Chondrocyte (in vitro differentiated cells): Measurements from ENCODE around the gene SRSF2. TPM values are rescaled to one million over a fixed set of nuclear protein-coding genes. Genes with fewer than 3 reads are reported as not detected.
A peak's percentile ranks its signal among the peaks of the same experiment; 100 is the strongest.
"Not testable (repeated sequence)": the region's sequence is repeated elsewhere in the genome, so short reads cannot be mapped to it uniquely, and the experiment has no call there.

ENCODE experiments used
- DNase-seq: peaks from one replicate; pipeline ENCODE4 v3.0.0; 2021; ENCODE audit warnings: mixed read lengths, low spot score
- H3K27ac Mint-ChIP-seq: one replicate; pipeline ENCODE4 v1.8.0; 2021; ENCODE audit warnings: mild to moderate bottlenecking, moderate library complexity, mixed read lengths; ENCODE audit not compliant: unreplicated experiment
- H3K27me3 Mint-ChIP-seq: 2 replicates; pipeline ENCODE4 v1.8.0; 2021; ENCODE audit warnings: low read depth, mixed read lengths
- H3K36me3 Mint-ChIP-seq: 2 replicates; pipeline ENCODE4 v1.8.0; 2021; ENCODE audit warnings: low read depth, mixed read lengths
- H3K4me1 Mint-ChIP-seq: 2 replicates; pipeline ENCODE4 v1.8.0; 2021; ENCODE audit warnings: low read depth, mild to moderate bottlenecking, mixed read lengths
- H3K4me3 Mint-ChIP-seq: one replicate; pipeline ENCODE4 v1.8.0; 2021; ENCODE audit warnings: mild to moderate bottlenecking, moderate library complexity, mixed read lengths; ENCODE audit not compliant: unreplicated experiment
- H3K9me3 Mint-ChIP-seq: 2 replicates; pipeline ENCODE4 v1.8.0; 2021; ENCODE audit warnings: low read depth, mixed read lengths
- total RNA-seq: library from RNA; stranded (reverse); gene quantifications from 3 replicates; pipeline ENCODE4 v1.2.1, GENCODE V29; 2021
- TF ChIP-seq, protein P1 (sequence below): fragments of 200-600 bp; sonication (generic); IDR thresholded peaks from 2 replicates; pipeline ENCODE4 v1.5.0; 2021; ENCODE audit warnings: antibody characterized with exemption, mild to moderate bottlenecking, moderate library complexity

The SRSF2 gene
- total RNA-seq, 1 donor from 2014 or later: 94.4 TPM

DNA sequence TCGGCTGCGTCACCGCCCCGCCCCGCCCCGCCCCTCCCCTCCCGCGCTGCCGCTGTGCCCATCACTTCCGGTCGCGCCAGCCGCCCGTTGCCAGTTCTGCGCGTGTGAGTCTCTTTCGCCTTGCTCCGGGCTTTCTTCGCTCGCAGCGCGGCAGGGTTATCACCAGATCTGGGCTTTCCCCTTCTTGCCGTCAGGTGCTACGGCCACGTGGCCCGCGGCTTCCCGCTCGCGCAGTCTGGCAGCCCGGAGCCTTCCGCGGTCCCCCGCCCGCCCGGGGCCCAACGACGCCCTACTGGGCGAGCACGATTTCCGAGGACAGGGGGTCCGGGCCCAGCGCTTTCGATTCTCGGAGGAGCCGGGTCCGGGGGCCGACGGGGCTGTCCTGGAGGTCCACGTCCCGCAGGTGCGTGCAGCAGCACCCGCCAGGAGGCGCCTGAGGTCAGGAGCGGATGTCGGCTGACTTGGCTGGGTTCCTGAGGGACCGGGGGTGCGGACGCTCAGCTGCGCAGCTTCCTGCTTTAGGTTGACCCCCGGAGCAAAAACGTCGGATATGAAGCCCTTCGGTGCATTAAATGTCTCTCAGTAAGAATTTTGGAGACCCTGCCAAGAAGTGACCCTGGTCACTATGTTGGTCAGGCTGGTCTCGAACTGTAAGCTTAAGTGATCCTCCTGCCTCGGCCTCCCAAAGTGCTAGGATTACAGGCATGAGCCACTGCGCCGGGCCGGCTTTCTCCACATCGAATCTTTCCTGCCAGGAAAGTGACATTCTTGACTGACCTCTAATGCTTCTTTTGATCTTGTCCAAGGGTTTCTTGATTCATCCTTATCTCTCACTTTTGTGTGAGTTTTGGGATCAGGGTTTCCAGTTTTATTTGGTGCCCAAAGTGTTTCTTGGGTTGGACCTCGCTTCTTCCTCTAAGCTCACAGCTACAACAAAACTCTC is 10.1 kb downstream of the SRSF2 start, which contains the start of gene METTL23:
Gene METTL23 (plus strand): TSS at position 64 of the 943 bp plus-strand sequence. CDS start 2,872 bp downstream, outside the sequence.
- H3K27me3 Mint-ChIP-seq: no peaks in the 10 kb centered on the region
- TF ChIP-seq, protein P1, sequence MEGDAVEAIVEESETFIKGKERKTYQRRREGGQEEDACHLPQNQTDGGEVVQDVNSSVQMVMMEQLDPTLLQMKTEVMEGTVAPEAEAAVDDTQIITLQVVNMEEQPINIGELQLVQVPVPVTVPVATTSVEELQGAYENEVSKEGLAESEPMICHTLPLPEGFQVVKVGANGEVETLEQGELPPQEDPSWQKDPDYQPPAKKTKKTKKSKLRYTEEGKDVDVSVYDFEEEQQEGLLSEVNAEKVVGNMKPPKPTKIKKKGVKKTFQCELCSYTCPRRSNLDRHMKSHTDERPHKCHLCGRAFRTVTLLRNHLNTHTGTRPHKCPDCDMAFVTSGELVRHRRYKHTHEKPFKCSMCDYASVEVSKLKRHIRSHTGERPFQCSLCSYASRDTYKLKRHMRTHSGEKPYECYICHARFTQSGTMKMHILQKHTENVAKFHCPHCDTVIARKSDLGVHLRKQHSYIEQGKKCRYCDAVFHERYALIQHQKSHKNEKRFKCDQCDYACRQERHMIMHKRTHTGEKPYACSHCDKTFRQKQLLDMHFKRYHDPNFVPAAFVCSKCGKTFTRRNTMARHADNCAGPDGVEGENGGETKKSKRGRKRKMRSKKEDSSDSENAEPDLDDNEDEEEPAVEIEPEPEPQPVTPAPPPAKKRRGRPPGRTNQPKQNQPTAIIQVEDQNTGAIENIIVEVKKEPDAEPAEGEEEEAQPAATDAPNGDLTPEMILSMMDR: peak; percentile 87
- H3K27ac Mint-ChIP-seq: peak within 1 kb of the TSS; percentile 99
- H3K9me3 Mint-ChIP-seq: no peaks in the 10 kb centered on the region
- H3K4me1 Mint-ChIP-seq: peaks cover 43% of the 10 kb centered on the region
- peaks cover 8% of the 10 kb centered on the region for H3K36me3 Mint-ChIP-seq
- H3K4me3 Mint-ChIP-seq: peak within 1 kb of the TSS; percentile 91
- DNase-seq: no peak

- H3K27me3 Mint-ChIP-seq: no peaks in the 10 kb centered on the region
- TF ChIP-seq, protein P1: no peak
- H3K36me3 Mint-ChIP-seq: peaks cover 16% of the 10 kb centered on the region
- H3K4me1 Mint-ChIP-seq: peaks cover 51% of the 10 kb centered on the region
- H3K27ac Mint-ChIP-seq: peak within 1 kb of the TSS; percentile 99
- DNase-seq: peak; percentile 97
- H3K4me3 Mint-ChIP-seq: peak within 1 kb of the TSS; percentile 91
- no peaks in the 10 kb centered on the region for H3K9me3 Mint-ChIP-seq
These were observed 10.8 kb downstream of the SRSF2 start, which contains the start of gene JMJD6 for GRCh38 chr17:76726231-76726775. Gene JMJD6, minus strand, starts transcription at chr17:76726606. Its CDS starts 131 bp downstream, at chr17:76726475.

DNA sequence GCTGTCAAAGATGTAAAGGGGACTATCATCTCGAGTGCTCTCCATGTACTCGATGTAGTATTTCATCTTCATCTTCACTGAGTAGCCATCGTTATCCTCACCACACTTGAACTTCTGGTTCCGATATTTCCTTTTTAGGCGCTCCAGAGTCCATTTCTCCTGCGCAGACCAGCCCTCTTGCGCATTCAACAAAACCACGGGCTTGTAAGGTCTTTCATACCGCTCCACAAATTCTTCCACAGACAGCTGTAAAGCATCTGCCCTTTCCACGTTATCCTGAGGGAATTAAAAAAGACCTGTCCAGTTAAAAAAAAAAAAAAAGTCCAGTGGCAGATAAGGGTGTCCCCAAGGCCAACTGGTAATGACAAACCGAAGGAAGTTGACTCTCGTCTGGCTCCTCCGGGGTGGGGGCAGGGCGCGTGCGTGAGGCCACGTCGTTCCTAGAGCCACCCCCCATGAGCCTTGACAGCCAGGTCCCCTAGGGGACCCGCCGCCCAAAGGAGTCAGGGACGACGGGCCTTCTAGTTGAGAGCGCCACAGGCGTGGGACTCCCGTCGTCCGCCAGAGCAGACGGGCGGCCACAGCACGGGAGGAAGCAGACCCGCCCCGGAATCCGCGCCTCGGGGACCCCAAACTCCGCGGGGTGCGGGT is 11.4 kb downstream of the SRSF2 start:
- no peaks in the 10 kb centered on the region for H3K27me3 Mint-ChIP-seq
- no peaks in the 10 kb centered on the region for H3K9me3 Mint-ChIP-seq
- no peak for DNase-seq
- peaks cover 20% of the 10 kb centered on the region for H3K36me3 Mint-ChIP-seq
- TF ChIP-seq, protein P1: no peak
- H3K4me3 Mint-ChIP-seq: peak overlapping the region; percentile 91
- H3K4me1 Mint-ChIP-seq: peaks cover 52% of the 10 kb centered on the region
- H3K27ac Mint-ChIP-seq: peak overlapping the region; percentile 99

DNA sequence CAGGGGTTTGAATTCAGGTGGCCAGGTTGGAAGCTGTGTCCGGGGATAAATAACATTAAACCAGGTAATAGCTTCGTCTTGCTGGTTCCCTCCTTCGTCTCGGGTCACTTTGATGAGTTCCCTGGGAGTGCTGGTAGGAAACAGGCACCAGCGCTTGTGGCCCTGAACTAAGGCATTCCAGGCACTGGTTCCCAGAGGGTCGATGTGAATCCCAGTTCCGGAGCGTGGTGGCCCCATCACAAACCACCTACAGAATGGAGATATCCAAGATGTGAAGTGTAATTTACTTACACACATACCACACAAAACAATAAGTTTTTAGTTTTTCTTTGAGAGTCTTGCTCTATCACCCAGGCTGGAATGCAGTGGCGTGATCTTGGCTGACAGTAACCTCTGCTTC is 13.3 kb downstream of the SRSF2 start:
- Mint-ChIP-seq H3K9me3 (no peaks in the 10 kb centered on the region), H3K27me3 (no peaks in the 10 kb centered on the region), H3K27ac (no peak overlapping the region), H3K36me3 (peaks cover 34% of the 10 kb centered on the region), H3K4me3 (peak overlapping the region; percentile 6), H3K4me1 (peaks cover 44% of the 10 kb centered on the region)
- DNase-seq: no peak
- TF ChIP-seq, protein P1: no peak

- H3K4me1 Mint-ChIP-seq: peaks cover 36% of the 10 kb centered on the region
- not testable (repeated sequence) for H3K4me3 Mint-ChIP-seq, H3K27me3 Mint-ChIP-seq, DNase-seq, H3K27ac Mint-ChIP-seq, H3K9me3 Mint-ChIP-seq
- H3K36me3 Mint-ChIP-seq: peaks cover 41% of the 10 kb centered on the region
These were observed 14.2 kb downstream of the SRSF2 start for GRCh38 chr17:76722977-76723376.
